HEK293 (cell line): ENCODE measurements around the gene TRIP11.
"Not testable (repeated sequence)": the region's sequence is repeated elsewhere in the genome, so short reads cannot be mapped to it uniquely, and the experiment has no call there.

Source experiments
- CTCF ChIA-PET: fragments of 350-600 bp; formaldehyde crosslinking; extraction: SDS; loops from one replicate; lab custom pipeline; 2021; ENCODE audit warnings: antibody characterized with exemption; lab: Yijun Ruan, JAX
- POLR2A ChIA-PET: fragments of 300-600 bp; formaldehyde crosslinking; extraction: SDS; loops from one replicate; lab custom pipeline; 2020; ENCODE audit warnings: antibody characterized with exemption, inconsistent platforms; lab: Yijun Ruan, JAX
- H3K27ac ChIP-seq: fragments of 200-500 bp; sonication (Bioruptor generic); 2 replicates; pipeline ENCODE4 v1.5.1; 2014; ENCODE audit warnings: low read depth, low read length, control low read depth, inconsistent platforms; ENCODE audit errors: extremely low read depth
- H3K36me3 ChIP-seq, 2 experiments: fragments of 200-500 bp in 1 of 2; sonication (Bioruptor generic) in 1 of 2; 1 replicate in 1 of 2; 2 replicates in 1 of 2; pipeline ENCODE4 v1.5.1; 2014 to 2017; ENCODE audit warnings: inconsistent platforms in 2 of 2, low read length in 2 of 2; ENCODE audit not compliant: control insufficient read depth in 2 of 2, insufficient read depth in 1 of 2
- H3K4me1 ChIP-seq: fragments of 200-500 bp; sonication (Bioruptor generic); 2 replicates; pipeline ENCODE4 v1.5.1; 2014; ENCODE audit warnings: mild to moderate bottlenecking, low read length, inconsistent platforms; ENCODE audit not compliant: control insufficient read depth, insufficient read depth
- H3K4me3 ChIP-seq: 2 replicates; pipeline ENCODE4 v1.5.1; 2011; ENCODE audit warnings: low read depth, mild to moderate bottlenecking, control low read depth, low read length, moderate library complexity
- H3K9me3 ChIP-seq: fragments of 200-500 bp; sonication (Bioruptor generic); 2 replicates; pipeline ENCODE4 v1.5.1; 2014; ENCODE audit warnings: low read depth, low read length, inconsistent platforms; ENCODE audit not compliant: control insufficient read depth, insufficient read depth
- ATF2 ChIP-seq: fragments of 450-650 bp; formaldehyde crosslinking; IDR thresholded peaks from 2 replicates; pipeline ENCODE4 v1.5.1; 2016; ENCODE audit warnings: missing biosample characterization, missing genetic modification characterization, low read depth
- GFI1B ChIP-seq: fragments of 450-650 bp; formaldehyde crosslinking; IDR thresholded peaks from 2 replicates; pipeline ENCODE4 v1.5.1; 2016; ENCODE audit warnings: missing biosample characterization, missing genetic modification characterization
- MEIS1 ChIP-seq: sonication (generic); formaldehyde crosslinking; IDR thresholded peaks from 2 replicates; pipeline ENCODE4 v1.8.1; 2022; ENCODE audit warnings: missing genetic modification reagents, mild to moderate bottlenecking, borderline replicate concordance
- PRDM2 ChIP-seq: fragments of 450-650 bp; formaldehyde crosslinking; IDR thresholded peaks from 2 replicates; pipeline ENCODE4 v1.5.1; 2016; ENCODE audit warnings: missing biosample characterization, missing genetic modification characterization, borderline replicate concordance
- SCRT2 ChIP-seq: fragments of 450-650 bp; formaldehyde crosslinking; IDR thresholded peaks from 2 replicates; pipeline ENCODE4 v1.5.1; 2016; ENCODE audit warnings: missing biosample characterization, missing genetic modification characterization
- ZBTB10 ChIP-seq: fragments of 450-650 bp; formaldehyde crosslinking; IDR thresholded peaks from 2 replicates; pipeline ENCODE4 v1.5.1; 2016; ENCODE audit warnings: missing biosample characterization, missing genetic modification characterization
- ZNF184 ChIP-seq: fragments of 450-650 bp; IDR thresholded peaks from 2 replicates; pipeline ENCODE4 v1.5.1; 2018; ENCODE audit warnings: missing biosample characterization, mild to moderate bottlenecking, missing genetic modification characterization
- ZNF274 ChIP-seq, 2 experiments: fragments of 200-500 bp in 1 of 2; fragments of 450-650 bp in 1 of 2; sonication (Bioruptor generic) in 1 of 2; formaldehyde crosslinking in 1 of 2; IDR thresholded peaks; 2 replicates each; pipeline versions ENCODE4 v1.5.1 to v1.6.1; 2014 to 2016; ENCODE audit warnings: borderline replicate concordance in 1 of 2, inconsistent platforms in 1 of 2, low read length in 1 of 2, missing biosample characterization in 1 of 2, missing genetic modification characterization in 1 of 2
- ZNF280D ChIP-seq: fragments of 450-650 bp; formaldehyde crosslinking; IDR thresholded peaks from 2 replicates; pipeline ENCODE4 v1.5.1; 2016; ENCODE audit warnings: missing biosample characterization, missing genetic modification characterization
- ZNF335 ChIP-seq: fragments of 450-650 bp; formaldehyde crosslinking; conservative IDR thresholded peaks from 2 replicates; pipeline ENCODE4 v1.5.1; 2016; ENCODE audit warnings: missing biosample characterization, missing genetic modification characterization
- ZNF354C ChIP-seq: fragments of 450-650 bp; formaldehyde crosslinking; IDR thresholded peaks from 2 replicates; pipeline ENCODE4 v1.5.1; 2016; ENCODE audit warnings: missing biosample characterization, missing genetic modification characterization, low read depth, borderline replicate concordance
- ZNF521 ChIP-seq: fragments of 450-650 bp; formaldehyde crosslinking; IDR thresholded peaks from 2 replicates; pipeline ENCODE4 v1.5.1; 2017; ENCODE audit warnings: missing biosample characterization, mild to moderate bottlenecking, missing genetic modification characterization
- ZNF837 ChIP-seq: fragments of 450-650 bp; formaldehyde crosslinking; IDR thresholded peaks from 2 replicates; pipeline ENCODE4 v1.5.1; 2016; ENCODE audit warnings: missing biosample characterization, missing genetic modification characterization
- ZSCAN16 ChIP-seq: fragments of 450-650 bp; formaldehyde crosslinking; IDR thresholded peaks from 2 replicates; pipeline ENCODE4 v1.5.1; 2016; ENCODE audit warnings: missing biosample characterization, missing genetic modification characterization

Gene TRIP11

DNA sequence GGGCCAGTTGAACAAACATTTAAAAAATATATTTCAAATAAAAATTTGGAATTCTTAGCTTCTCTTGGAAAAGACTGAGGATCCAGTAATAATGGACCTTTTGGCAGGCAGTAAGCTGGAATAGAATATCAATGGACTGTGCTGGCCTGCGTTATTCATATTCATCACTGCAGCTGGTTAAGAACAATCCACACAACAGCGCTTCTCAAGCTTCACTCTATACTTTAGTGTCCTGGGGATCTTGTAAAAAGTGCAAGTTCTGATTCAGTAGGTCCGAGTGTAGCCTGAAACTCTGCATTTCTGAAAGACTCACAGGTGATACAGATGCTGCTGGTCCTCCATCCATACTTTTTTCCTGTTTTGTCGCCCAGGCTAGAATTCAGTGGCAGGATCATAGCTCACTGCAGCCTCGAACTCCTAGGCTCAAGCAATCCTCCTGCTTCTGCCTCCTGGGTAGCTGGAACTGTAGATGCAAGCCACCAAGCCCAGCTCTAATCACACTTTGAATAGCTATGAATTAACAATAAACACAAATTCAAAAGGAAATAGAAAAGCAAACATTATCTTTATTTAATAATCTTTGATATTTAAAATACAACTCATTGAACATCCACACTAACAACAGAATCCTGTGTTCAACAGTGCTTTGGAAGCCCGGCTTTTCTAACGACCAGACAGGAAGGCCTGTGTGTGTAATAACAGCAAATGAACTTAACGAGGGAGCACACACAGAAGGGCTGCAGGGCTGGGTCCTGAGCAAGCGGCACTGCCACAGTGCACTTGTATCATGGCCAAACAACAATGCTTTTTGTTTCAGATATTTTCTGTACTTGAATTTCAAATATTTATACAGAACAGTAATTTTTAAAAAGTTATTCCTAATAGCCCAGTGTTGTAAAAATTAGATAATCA, 18.4 kb upstream of the TRIP11 start:
- Histone ChIP-seq H3K4me1 (no peaks in the 10 kb centered on the region), H3K27ac (no peak overlapping the region), H3K36me3 (peaks cover 0 to 2% of the 10 kb centered on the region in 2 experiments), H3K9me3 (no peaks in the 10 kb centered on the region), H3K4me3 (no peak overlapping the region)
- TF ChIP-seq ZNF837 (tag by site-specific recombination) (no peak), ZSCAN16 (tag by site-specific recombination) (no peak), MEIS1 (no peak), GFI1B (tag by site-specific recombination) (no peak), ZBTB10 (tag by site-specific recombination) (no peak), ZNF354C (tag by site-specific recombination) (no peak), SCRT2 (tag by site-specific recombination) (no peak), ZNF521 (no peak), ZNF335 (tag by site-specific recombination) (no peak), ZNF274 (IDR thresholded peaks at IDR 0.05; ENCODE audit: low read length) (no peak), ZNF274 (tag by site-specific recombination; IDR thresholded peaks at IDR 0.05; ENCODE audit: borderline replicate concordance) (no peak), ZNF280D (tag by site-specific recombination) (no peak)
- ChIA-PET POLR2A (no interaction called here), CTCF (interaction anchor here (0.5 to 0.8 kb wide), 2 partner anchors 41 to 658 kb away, joined by 4 to 7 read pairs; no protein-coding TSS in a partner anchor)

DNA sequence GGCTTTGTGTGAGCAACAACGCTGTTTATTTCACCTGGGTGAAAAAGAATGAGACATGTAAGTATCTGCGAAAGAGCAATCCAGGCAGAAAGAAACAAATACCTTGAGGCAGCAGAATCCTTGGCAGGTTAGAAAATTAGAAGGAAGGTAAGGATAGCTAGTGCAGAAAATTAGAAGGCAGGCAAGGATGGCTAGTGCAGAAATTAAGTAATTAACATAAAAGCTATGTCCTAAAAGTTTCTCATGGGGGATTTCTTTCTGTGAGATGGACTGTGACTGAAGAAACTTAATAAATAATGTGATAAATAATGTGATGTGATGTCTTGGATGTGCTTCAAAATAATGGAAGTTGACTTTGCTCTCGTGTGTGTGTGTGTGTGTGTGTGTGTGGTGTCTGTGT, 9.9 kb upstream of the TRIP11 start:
- POLR2A ChIA-PET = no interaction called here
- TF ChIP-seq ATF2 (tag by site-specific recombination) = no peak
- TF ChIP-seq PRDM2 (tag by site-specific recombination) = no peak
- no peak for TF ChIP-seq ZNF184 (tag by site-specific recombination)
- TF ChIP-seq, all 188 proteins: peak for 0
- H3K36me3 ChIP-seq = no peaks in the 10 kb centered on the region; a peak in 1 of 3 replicates
- CTCF ChIA-PET = no interaction called here
- no peak overlapping the region for H3K4me3 ChIP-seq
- H3K9me3 ChIP-seq = no peaks in the 10 kb centered on the region
- H3K4me1 ChIP-seq = no peaks in the 10 kb centered on the region
- no peak overlapping the region for H3K27ac ChIP-seq

GRCh38 chr14:92049221-92049620, 9.4 kb upstream of the TRIP11 start:
- H3K4me1 ChIP-seq, H3K36me3 ChIP-seq, H3K9me3 ChIP-seq, H3K4me3 ChIP-seq, POLR2A ChIA-PET, CTCF ChIA-PET, H3K27ac ChIP-seq: not testable (repeated sequence)
